ENCODE data around the gene CYP24A1. TPM values are rescaled to one million over a fixed set of nuclear protein-coding genes. Genes with fewer than 3 reads are reported as not detected.
A peak's percentile ranks its signal among the peaks of the same experiment; 100 is the strongest.

CYP24A1 gene
- total RNA-seq, 1 donor from 2014 or later: 23.6 TPM

DNA sequence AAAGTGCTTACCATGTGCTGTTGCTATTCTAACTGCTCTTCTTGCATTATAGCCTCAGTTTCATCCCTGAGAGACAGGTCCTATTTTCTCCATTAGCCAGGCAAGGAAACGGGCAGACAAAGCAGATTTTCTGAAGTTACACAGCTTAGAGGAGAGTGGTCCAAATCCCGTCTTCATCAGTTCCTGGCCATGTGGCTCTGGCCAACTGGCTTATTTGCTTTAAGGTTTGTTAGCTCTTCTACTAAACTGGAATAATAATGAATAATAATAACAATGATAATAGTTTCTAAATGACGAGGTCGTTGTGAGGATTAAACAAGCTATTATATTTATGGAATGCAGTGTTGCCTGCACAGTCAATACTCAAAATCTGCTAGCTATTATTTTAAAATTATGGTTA lies 67.6 kb downstream of the CYP24A1 start:
- H3K4me3 Mint-ChIP-seq: no peak overlapping the region
- no peaks in the 10 kb centered on the region for H3K9me3 Mint-ChIP-seq
- H3K36me3 Mint-ChIP-seq: no peaks in the 10 kb centered on the region
- H3K27me3 Mint-ChIP-seq (ENCODE audit: low read depth): no peaks in the 10 kb centered on the region
- peaks cover 22% of the 10 kb centered on the region for H3K4me1 Mint-ChIP-seq
- H3K27ac Mint-ChIP-seq: no peak overlapping the region
- no peak for DNase-seq (ENCODE audit: low spot score in 2 of 2, unreplicated experiment in 2 of 2)
- TF ChIP-seq CTCF (IDR thresholded peaks at IDR 0.05; ENCODE audit: unreplicated experiment): no peak

DNA sequence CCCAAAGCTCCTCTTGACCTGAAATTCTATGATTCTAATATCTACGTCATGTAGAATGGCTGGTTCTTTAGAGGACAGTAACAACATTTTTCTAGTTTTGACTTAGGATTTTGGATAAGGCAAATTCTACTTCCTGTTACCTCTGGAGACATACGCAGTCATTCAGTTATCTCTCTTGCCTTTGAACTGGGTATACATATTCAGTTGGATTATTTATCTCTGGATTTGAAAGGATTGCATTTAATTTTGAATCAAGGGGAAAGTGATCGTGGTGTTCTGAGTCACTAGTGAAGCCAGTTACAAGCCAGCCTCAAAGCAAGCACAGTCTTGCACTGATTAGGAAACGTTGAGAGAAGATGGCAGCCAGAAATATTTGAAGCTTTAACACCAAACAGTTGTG lies 68.1 kb downstream of the CYP24A1 start:
- H3K4me1 Mint-ChIP-seq: peaks cover 22% of the 10 kb centered on the region
- DNase-seq (ENCODE audit: low spot score in 2 of 2, unreplicated experiment in 2 of 2): no peak
- no peaks in the 10 kb centered on the region for H3K36me3 Mint-ChIP-seq
- no peaks in the 10 kb centered on the region for H3K9me3 Mint-ChIP-seq
- no peaks in the 10 kb centered on the region for H3K27me3 Mint-ChIP-seq (ENCODE audit: low read depth)
- H3K4me3 Mint-ChIP-seq: no peak overlapping the region
- TF ChIP-seq CTCF (IDR thresholded peaks at IDR 0.05; ENCODE audit: unreplicated experiment): no peak
- peak overlapping the region; percentile 13 for H3K27ac Mint-ChIP-seq

DNA sequence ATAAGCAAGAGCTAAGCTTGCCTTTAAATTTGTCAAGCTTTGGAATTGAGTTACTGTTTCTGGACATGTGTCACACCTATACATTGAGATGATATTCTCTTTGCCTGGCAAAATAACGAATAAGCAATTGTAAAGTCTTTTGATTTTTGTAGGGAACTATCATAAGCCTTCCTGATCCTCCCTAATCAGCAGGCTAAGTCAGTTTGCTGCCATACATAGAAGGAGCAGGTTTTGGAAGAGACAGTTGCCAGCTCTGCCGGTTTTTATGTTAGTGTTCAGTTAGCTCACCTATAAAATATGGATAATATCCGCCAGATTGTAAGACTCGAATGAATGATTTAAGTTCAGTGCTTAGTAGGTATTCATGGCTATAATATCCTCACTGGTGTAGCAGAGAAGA lies 69.0 kb downstream of the CYP24A1 start:
- Mint-ChIP-seq H3K9me3 (peaks cover 5% of the 10 kb centered on the region), H3K27me3 (ENCODE audit: low read depth) (no peaks in the 10 kb centered on the region), H3K36me3 (no peaks in the 10 kb centered on the region), H3K27ac (peak overlapping the region; percentile 3), H3K4me1 (peaks cover 20% of the 10 kb centered on the region), H3K4me3 (no peak overlapping the region)
- no peak for TF ChIP-seq CTCF (IDR thresholded peaks at IDR 0.05; ENCODE audit: unreplicated experiment)
- DNase-seq (ENCODE audit: low spot score in 2 of 2, unreplicated experiment in 2 of 2): no peak

- Mint-ChIP-seq H3K27ac (no peak overlapping the region), H3K4me3 (no peak overlapping the region), H3K9me3 (peaks cover 5% of the 10 kb centered on the region), H3K36me3 (no peaks in the 10 kb centered on the region), H3K4me1 (peaks cover 20% of the 10 kb centered on the region), H3K27me3 (ENCODE audit: low read depth) (no peaks in the 10 kb centered on the region)
- peak; percentile 25 for TF ChIP-seq CTCF (IDR thresholded peaks at IDR 0.05; ENCODE audit: unreplicated experiment)
- no peak for DNase-seq (ENCODE audit: low spot score in 2 of 2, unreplicated experiment in 2 of 2)
These were observed 69.8 kb downstream of the CYP24A1 start for GRCh38 chr20:54103762-54104600.

Other genes starting within 250 kb of the CYP24A1 start
- gene BCAS1, start 103.4 kb downstream of the CYP24A1 start, total RNA-seq: 0.18 to 0.20 TPM (median 0.20 TPM) in 3 replicates
- 25.8 to 26.8 TPM (median 26.0 TPM) in 3 replicates for gene PFDN4, start 34.1 kb upstream of the CYP24A1 start, total RNA-seq